Stimulated activated CD4-positive, alpha-beta T cell treated with anti-CD3 and anti-CD28 coated beads, Interleukin-2, amount 100 ng/mL, for 24 hours (primary cell): ENCODE results near the gene KCNJ5.

ENCODE experiments used
- DNase-seq, 2 donors: peaks; one replicate each; pipeline ENCODE4 v3.0.0-alpha.2; 2020

KCNJ5 gene

DNA sequence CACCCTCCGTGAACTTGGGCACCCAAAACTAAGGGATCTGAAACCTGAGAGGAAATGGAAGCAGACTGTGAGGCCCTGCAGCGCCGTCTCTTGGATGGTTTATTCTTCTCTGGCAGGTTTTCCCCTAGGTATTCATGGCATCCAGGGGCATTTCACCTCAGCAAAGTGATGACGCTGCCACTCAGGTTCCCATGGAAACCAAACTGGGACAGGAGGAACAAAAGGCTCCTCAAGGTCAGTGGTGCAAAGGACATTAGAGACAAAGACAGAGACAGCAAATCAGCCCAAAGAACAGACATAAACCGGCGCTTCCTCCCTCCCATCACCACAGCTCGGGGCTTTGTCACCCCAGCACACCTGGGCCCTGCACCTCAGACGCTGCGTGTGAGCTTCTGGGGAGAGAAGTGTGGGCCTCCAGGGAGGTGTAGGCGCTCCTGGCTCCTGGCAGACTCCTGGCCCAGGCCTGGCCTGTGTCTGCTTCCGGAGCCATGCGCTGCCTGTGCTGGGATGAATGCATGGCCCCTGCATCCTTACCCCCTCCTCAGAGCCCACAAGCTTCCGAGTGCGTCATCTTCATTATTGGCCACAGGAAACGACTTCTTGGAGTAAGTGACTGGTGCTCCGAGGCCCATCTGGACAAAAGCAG is 45.6 kb downstream of the KCNJ5 start:
- no peak for DNase-seq

DNA sequence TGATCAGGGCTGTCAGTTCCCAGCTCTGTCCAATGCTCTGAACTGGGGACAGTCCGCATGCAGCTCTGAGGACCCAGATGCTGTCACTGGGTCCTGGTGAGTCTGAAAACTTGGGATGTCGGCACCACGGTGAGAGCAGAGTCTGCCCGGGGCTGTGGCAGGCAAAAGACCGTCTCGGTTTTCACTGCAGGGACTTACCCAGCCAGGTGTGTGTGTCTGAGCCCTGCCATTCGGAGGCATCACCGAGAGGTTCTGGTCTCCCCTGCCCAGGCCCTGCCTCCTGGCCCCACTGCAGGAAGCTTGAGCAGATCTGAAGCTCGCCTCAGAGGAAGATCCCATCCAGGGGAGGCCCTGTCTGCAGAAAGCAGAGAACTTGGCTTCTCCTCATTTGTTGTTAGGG is 46.3 kb downstream of the KCNJ5 start:
- DNase-seq = no peak

DNA sequence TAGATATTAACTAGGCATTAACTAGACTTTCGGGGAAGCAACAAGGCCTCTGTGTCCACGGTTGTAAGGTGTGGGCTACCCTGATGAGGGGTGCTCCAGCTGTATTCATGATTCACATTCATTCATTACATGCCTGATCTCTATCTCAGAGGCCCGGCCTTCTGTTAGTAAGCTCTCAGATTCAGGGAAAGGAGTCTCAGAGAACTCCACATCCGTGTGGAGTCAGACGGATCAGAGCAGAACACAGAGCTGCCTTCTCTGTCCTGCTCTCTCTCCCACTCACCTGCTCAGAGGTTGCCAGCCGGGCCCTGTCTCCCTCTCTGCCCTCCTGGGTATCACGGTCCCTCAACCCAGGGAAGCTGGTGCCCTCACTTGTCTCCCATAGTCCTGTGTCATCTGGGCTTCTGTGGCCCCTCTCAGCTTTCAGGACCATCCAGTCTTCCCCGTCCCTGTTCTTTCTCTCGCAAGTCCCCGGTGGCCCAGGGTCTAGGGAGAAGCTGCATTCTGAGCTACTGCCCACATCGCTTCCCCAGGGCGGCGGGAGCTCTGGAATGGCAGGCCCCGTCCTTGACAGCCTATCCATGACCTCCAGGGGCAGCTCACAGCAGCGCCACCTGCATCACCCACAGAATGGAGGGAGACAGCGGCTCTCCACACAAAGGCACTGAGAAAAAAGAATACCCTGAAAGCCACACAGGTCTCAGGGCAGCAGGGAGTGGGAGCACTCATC is 47.2 kb downstream of the KCNJ5 start:
- no peak for DNase-seq

DNA sequence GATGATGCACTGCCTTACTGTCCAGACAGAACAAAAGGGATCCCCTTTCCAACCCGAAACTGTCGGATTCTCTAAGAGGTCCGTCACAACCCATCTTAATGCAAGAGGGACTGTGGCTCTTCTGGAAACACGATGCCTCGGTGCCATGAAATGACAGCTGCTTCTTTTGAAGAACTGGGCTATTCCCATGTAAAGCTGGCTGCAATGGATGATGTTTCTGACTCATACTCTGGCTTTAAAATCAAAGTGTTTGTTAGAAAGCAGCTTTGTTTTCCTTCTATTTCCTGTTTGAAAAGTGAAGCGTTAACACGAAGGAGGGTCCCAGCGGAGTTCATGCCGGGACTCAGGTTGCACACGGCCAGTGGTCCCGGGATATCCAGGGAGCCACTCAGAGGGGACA is 48.4 kb downstream of the KCNJ5 start:
- DNase-seq = no peak

DNA sequence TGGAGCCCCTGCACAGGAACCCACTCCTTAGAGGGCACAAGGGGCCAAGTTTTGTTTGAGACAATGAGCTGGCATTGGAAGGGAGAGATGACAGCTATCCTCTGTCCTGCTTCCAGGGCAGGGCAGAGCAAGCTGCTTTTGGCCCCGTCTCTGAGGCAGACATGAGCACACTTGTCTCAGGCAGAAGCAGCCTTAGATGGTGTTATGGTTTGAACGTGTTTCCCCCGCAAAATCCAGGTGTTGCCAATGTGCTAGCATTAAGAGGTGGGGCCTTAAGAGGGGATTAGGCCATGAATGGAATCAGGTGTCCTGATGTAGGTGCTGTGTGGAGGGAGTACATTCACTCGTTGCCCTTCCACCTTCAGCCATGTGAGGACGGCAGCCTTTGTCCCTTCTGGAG is 49.0 kb downstream of the KCNJ5 start:
- DNase-seq = no peak

DNA sequence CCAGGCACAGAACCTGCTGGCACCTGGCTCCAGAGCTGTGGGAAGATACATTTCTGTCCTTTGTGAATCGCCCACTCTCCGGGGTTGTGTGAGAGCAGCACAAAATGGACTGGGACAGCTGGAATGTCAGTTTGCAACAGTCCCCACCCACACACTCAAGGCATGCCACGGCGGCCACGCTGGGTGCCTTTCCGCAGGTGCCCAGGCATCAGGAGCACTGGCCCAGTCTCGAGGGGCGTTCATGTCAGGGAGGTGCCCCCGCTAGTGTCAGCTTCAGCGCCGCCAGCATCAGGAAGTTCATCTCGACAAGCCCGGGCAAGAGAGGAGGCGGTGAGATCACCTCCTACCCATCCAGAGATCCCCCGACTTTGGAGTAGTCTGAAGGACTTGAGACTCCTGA is 49.4 kb downstream of the KCNJ5 start:
- DNase-seq = no peak

DNA sequence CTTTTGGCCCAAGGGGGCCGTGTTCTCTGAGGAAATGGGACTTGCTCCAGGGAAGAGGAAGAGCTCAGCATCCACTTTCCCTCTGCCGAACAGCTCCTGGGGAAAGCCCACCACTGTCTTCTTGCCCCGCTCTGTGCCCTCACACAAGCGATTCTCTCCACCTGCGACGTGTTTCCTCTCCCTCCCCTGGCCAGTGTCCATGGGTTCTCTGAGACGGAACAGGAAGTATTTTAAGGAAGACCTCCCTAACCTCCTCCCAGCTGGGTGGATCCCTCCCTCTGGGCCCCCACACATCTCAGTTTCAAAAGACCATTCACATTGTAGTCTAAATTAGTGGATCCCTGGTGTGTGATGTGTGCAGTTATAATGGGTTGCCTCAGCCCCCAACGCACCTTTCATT is 50.0 kb downstream of the KCNJ5 start:
- no peak for DNase-seq

DNA sequence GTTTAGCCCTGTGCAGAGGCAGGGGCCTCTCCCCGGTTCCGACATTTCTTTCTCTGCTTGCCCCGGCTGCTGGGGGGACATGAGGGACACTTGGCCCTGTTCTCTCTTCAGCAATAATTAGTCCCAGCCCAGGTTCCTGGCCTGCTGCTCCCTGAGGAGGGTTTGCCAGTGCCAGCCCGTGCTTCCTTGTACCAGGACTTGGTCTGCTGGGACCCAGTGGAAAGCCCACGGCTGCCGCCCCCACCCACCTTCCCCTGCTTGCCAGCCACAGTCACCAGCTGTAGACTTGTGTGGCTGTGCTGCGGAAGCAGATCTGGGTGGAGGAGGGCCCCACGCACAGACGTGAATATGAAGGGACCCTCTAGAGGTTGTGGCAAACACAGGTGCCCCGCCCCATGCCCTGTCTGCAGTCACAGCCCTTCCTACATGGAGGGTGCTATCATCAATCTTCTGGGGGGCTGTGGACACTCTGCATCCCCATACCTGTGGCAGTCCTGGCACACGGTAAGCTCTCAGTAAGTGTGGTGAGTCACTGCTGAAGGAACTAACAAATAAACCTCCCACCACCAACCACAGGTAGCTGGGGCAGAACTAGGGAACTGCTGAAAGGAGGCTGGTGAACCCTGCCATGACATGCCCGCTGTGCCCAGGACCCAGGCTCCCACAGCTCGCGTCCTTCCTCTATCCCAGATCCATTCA is 50.6 kb downstream of the KCNJ5 start:
- DNase-seq = no peak

DNA sequence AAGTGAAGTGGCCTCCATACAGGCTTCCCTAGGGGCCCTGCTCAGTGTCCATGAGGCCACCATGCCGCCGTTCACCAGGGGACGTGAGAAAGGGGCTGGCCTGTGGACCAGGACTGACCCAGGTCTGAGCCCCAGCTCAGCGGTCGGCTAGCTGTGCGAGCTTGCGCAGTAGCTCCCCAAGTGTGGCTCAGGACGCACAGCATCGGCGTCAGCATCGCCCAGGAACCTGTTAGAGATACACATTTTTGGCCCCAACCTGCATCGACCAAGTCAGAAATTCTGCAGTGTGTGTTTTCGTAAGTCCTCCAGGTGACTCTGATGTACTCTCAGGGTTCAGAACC is 51.1 kb downstream of the KCNJ5 start:
- DNase-seq = no peak

DNA sequence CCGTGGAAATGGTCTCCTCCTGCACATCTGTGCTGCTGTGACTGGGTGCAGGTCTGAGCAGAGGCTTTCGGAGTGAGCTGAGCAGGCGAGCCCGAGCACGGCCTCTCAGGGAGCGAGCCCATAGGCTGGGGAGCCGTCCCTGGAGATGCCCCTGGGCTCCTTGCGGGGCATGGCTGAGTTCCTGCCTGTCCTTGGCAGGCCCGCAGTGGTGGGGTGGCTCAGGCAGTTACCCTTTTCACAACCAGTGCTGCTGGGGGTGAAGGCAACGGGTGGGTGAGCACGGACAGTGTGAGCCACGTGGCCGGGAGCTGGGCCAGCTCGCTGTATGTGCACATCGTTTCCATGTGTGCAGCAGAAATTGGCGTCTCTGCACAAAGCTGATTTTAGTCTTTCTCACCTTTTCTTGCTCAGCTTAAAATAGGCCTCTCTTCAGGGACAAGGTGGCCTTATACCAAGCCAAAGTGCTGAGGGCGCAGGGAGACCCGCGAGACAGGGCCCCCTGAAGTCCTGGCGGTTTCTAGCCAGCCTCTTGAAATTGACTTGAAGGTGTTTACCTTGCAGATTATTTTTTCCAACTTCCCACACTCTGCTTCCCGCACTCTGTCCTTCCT is 51.8 kb downstream of the KCNJ5 start, which contains the start of gene TP53AIP1:
TP53AIP1 (minus strand) TSS at position 55 of the 611 bp plus-strand sequence. CDS start 5,053 bp downstream, outside the sequence.
- DNase-seq = no peak

DNA sequence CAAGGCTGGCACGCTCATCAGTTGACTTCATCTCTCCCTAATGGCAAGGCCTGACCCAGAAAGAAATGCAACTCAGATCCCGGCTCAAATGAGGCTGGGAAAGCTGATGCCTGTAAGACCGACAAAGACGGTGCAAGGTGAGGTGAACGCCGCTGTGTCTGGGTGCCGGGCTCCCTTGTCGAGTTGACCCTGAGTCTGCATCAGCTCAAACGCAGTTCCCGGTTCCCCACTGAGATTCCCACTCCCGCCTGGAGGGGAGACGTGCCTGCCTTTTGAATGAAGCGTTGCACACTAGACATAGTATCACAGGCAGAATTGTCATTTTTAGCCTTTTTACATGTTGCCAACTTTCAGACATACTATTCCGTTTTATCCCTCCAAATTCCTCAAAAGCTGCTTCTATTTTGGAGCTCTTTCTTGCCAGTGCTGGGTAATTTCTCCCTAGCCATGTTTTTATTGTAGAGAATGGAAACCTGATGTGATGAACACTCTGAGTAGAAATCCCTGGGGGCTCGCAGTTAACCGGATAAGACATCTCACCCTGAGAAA is 52.3 kb downstream of the KCNJ5 start:
- no peak for DNase-seq

DNA sequence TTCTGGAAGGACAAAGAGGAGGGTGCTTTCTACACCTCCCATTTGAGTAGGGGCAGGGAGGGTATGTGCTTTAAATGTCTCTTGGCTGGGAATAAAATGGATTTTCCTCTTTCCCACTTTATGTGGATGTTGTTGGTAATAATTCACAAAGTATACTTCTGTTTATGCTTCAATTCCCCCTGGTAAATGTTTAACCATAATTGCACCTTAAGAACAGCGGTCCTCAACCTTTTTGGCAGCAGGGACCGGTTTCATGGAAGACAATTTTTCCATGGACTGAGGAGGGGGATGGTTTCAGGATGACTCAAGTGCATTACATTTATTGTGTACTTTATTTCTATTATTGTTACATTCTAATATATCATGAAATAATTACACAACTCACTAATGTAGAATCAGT is 55.5 kb downstream of the KCNJ5 start:
- DNase-seq = no peak

DNA sequence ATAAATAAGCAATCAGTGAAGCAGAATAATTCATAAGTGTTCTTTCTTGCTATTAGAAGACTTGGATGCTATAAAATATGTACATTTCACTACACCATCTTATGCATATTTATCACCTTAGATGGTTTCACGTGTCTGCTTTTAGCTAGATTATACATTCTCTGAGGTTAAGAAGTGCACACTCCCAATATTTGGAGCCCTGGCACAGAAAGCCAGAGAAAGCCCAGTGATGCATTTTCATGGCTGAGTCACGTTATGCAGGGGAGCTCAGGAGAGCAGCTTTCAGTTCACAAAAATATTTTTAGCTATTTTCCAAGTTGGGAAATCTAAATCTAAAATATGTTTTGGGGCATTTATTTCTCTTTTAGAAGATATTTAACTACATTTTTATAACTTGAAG is 56.6 kb downstream of the KCNJ5 start:
- DNase-seq = no peak

DNA sequence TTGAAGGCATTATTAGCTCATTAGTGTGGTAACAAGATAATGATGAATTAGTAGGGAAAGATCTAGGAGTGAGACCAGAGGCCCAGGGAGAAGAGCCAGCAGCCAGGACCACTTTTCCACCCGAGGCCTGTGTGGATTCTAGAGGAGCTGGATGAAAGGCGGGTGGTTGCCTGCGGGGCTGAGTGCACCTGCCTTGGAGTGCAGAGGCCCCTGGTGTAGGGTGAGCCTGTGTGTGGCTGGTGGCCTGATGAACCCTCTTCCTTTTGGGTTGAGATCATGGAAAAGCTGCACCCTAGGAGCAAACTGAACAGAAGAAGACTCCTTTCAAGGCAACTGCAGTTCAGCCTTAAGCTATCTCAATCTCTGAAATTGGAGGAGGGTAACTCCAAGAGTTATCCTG is 57.4 kb downstream of the KCNJ5 start:
- DNase-seq = no peak

DNA sequence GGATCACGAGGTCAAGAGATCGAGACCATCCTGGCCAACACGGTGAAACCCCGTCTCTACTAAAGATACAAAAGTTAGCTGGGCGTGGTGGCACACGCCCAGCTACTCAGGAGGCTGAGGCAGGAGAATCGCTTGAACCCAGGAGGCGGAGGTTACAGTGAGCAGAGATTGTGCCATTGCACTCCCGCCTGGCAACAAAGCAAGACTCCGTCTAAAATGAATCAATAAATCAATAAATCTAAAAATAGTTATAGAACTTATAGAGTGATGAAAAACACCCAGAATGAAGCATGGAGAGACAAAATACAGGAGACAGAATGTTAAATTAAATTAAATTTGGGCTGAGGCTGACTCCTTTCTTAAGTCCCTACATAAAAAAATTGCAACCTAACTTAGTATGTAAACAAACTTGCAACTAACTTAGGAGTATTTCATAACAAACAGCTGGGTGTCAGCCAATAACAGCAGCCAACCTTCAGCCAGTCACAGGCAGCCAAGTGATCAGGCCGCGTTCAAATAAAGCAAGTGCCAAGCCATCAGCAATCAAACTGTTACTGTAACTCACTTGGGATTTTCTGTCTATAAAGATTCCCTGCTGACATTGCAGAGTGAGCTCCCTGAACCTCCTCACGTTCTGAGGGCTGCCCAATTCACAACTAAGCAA is 58.8 kb downstream of the KCNJ5 start:
- no peak for DNase-seq

DNA sequence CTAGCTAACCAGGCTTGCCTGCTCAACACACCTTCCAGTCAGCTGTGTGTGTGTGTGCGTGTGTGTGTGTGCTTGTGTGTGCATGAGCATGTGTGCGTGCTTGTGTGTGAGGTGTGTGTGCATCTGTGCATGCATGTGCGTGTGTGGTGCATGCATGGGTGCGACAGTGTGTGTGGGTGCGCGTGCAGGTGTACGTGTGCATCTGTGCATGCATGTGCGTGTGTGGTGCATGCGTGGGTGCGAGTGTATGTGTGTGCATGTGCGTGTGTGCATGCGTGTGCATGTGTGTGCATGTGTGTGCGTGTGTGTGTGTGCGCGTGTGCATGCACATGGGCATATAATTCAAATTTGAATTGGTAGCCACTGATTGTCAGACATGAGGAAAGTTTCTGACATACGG is 62.0 kb downstream of the KCNJ5 start:
- DNase-seq = no peak

DNA sequence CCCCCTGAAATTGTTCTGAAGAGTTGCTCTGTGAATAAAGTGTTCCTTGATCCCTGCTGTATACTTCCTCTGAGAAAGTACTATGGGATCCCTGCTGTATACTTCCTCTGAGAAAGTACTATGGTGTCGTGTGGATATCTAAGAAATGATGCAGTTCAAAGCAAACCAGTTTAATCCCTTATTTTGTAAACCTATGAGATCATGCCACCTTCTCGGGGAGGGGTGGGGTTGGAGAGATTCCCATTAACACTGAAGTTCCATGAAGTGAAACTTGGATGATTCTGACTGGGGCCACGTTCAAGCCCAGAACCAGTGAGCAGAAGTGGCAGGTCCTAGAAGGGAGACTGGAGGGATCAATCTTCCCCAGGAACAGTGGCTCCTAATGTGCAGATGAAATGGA is 64.5 kb downstream of the KCNJ5 start:
- no peak for DNase-seq

DNA sequence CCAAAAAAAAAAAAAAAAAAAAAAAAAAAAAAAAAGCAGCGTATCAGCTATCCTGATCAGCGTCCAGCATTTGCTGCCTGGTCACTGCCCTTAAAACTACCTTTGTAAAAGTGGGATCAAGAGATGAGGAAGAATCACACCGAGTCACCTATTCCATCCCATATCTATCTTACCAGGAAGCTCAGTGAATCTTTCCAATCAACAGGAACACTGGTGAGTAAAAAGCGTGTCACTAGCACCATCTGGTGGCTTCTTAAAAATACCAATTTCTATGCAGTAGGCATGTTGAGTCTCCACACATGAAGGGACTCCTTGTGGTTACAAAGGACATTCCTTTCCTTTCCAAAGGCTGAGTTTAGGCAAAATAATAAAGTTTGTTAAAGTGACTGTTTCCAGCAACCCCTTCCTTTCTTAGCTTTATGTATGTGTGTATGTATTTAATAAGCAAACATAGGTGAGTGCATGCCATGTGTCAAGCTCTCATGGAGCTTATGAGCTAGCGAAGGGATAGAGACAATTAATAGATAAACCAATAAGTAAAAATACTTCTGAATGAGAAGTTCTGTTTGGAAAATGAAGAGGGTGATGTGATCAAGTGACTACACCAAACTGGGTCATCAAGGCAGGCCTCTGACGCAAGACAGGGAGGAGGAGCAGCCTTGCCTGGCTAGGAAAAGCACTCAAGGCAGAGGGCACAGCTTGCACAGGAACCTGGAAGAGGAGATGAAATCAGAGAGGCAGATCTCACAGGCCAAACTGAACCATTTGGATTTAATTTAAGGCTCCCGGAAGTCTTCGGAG is 65.4 kb downstream of the KCNJ5 start:
- no peak for DNase-seq

DNA sequence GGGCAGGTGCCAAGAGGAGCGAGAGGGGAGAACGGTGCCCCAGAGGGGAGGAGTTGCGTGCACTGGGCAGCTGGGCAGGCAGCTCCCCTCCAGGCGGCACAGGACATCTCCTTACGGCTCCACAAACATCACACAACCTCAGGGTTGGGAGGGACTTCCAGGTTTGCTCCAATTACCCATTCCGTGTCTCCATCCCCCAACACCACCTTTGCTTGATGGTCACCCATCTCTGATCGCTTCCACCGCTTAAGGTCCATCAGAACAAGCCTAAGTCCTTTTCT is 66.0 kb downstream of the KCNJ5 start:
- DNase-seq = no peak

DNA sequence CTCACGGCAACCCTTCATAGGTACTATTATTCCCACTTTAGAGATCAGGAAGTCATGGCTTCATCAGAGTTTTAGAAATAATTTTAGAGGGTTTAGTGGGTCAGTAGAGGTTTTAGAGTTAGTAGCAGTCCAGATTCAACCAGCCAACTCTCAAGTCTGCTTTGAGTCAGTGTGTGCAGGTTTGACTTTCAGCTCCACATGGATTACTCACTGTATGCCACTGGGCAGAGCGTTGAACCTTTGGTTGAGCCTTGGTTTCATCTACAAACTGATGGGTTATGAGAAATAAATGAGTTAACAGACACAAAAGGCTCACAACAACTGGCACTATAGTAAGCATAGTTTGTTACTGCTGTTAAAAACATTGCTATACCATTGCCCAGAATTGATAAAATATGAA is 70.5 kb downstream of the KCNJ5 start:
- no peak for DNase-seq

DNA sequence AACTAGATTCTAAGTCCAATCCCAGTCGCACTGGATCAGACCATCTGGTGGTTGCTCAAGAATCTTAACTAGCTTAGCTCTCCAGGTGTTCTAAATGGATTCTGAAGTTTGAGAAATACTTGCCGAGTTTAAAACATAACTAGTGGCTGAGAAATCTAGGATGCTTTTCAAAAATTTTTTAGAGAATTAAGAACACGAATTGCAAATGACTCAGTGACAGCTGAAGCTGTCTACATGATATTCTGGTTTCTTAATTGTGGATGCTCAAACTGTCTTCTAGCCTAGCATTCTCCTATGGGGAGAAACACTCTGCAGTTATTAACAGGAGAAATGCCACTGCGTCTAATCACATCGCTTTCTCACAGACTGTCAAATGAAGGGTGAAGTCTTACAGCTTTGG is 71.7 kb downstream of the KCNJ5 start:
- no peak for DNase-seq

DNA sequence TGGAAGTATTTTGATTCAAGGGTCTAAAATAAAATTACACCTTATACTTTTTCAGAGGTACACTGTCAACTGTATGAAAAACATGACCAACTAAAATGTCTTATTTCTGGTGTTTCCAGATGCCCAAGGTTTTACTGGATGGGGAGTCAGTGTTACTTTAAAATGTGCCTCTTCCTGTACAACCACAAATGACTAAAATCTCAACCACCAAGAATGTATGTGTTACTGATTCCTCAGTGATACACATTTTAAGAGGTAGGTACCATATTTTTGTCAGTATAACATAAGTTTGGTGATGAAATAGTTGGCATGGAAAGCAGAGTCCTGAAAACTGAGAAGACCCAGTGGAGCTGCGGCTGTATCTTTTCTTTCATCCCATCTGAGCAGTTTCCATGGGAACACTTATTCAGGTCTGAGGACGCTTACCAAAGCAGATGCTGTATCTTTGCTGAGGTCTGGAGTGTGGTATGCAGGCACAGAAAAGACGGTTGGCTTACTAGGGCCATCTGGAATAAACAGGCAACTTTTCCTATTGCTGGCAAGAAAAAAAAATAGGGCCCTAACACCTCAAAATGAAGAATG is 72.7 kb downstream of the KCNJ5 start:
- no peak for DNase-seq
